ENCODE measurements around the gene CA5A.

Gene CA5A

GRCh38 chr16:87854907-87855683 lies 81.2 kb downstream of the CA5A start:
- H3K27ac ChIP-seq, result peak overlapping the region; percentile 92
- no peak for DNase-seq (ENCODE audit: low read depth, low spot score)

GRCh38 chr16:87854053-87854906 lies 82.0 kb downstream of the CA5A start:
- peak; percentile 46 for DNase-seq (ENCODE audit: low read depth, low spot score)
- peak overlapping the region; percentile 92 for H3K27ac ChIP-seq

- H3K27ac ChIP-seq, result peak overlapping the region; percentile 92
- peak; percentile 72 for DNase-seq (ENCODE audit: low read depth, low spot score)
Observed at GRCh38 chr16:87853411-87854052, 82.8 kb downstream of the CA5A start.

- DNase-seq (ENCODE audit: low read depth, low spot score), result no peak
- peak overlapping the region; percentile 92 for H3K27ac ChIP-seq
Observed at GRCh38 chr16:87851601-87852000, 84.7 kb downstream of the CA5A start.

GRCh38 chr16:87851141-87851587 lies 85.2 kb downstream of the CA5A start:
- DNase-seq (ENCODE audit: low read depth, low spot score), result peak; percentile 51
- H3K27ac ChIP-seq, result peak overlapping the region; percentile 92

GRCh38 chr16:87850009-87851006 lies 86.0 kb downstream of the CA5A start:
- no peak for DNase-seq (ENCODE audit: low read depth, low spot score)
- H3K27ac ChIP-seq, result peak overlapping the region; percentile 92

- DNase-seq (ENCODE audit: low read depth, low spot score), result no peak
- peak overlapping the region; percentile 16 for H3K27ac ChIP-seq
Observed at GRCh38 chr16:87849419-87850008, 86.8 kb downstream of the CA5A start.

GRCh38 chr16:87848676-87849345 lies 87.5 kb downstream of the CA5A start:
- no peak for DNase-seq (ENCODE audit: low read depth, low spot score)

GRCh38 chr16:87847785-87848675 lies 88.3 kb downstream of the CA5A start:
- H3K27ac ChIP-seq, result peak overlapping the region; percentile 16

More at GRCh38 chr16:87848676-87849345, 87.5 kb downstream of the CA5A start:
- H3K27ac ChIP-seq, result peak overlapping the region; percentile 16

GRCh38 chr16:87847467-87847784 lies 88.9 kb downstream of the CA5A start:
- DNase-seq (ENCODE audit: low read depth, low spot score), result no peak
- H3K27ac ChIP-seq, result peak overlapping the region; percentile 16

More at GRCh38 chr16:87847785-87848675, 88.3 kb downstream of the CA5A start:
- no peak for DNase-seq (ENCODE audit: low read depth, low spot score)

- DNase-seq (ENCODE audit: low read depth, low spot score), result no peak
- H3K27ac ChIP-seq, result peak overlapping the region; percentile 16
Observed at GRCh38 chr16:87846705-87847466, 89.4 kb downstream of the CA5A start.

- no peak for DNase-seq (ENCODE audit: low read depth, low spot score)
- no peak overlapping the region for H3K27ac ChIP-seq
Observed at GRCh38 chr16:87845807-87846619, 90.3 kb downstream of the CA5A start.

GRCh38 chr16:87845213-87845612 lies 91.1 kb downstream of the CA5A start:
- no peak overlapping the region for H3K27ac ChIP-seq
- no peak for DNase-seq (ENCODE audit: low read depth, low spot score)

- H3K27ac ChIP-seq, result peak overlapping the region; percentile 14
- no peak for DNase-seq (ENCODE audit: low read depth, low spot score)
Observed at GRCh38 chr16:87844809-87845208, 91.5 kb downstream of the CA5A start.

- H3K27ac ChIP-seq, result peak overlapping the region; percentile 14
- DNase-seq (ENCODE audit: low read depth, low spot score), result no peak
Observed at GRCh38 chr16:87844120-87844733, 92.1 kb downstream of the CA5A start.

- H3K27ac ChIP-seq, result peak overlapping the region; percentile 14
- no peak for DNase-seq (ENCODE audit: low read depth, low spot score)
Observed at GRCh38 chr16:87843678-87844105, 92.6 kb downstream of the CA5A start.

Measured in epithelial cell of prostate (primary cell).